ENCODE measurements around the gene HOXD13. TPM values are rescaled to one million over a fixed set of nuclear protein-coding genes. Genes with fewer than 3 reads are reported as not detected.
A peak's percentile ranks its signal among the peaks of the same experiment; 100 is the strongest.

The HOXD13 gene
- total and polyA plus RNA-seq, 2 of the 8 experiments (the other 6 are each of a cell fraction or from before 2014, with no cell fraction given), result not detected

DNA sequence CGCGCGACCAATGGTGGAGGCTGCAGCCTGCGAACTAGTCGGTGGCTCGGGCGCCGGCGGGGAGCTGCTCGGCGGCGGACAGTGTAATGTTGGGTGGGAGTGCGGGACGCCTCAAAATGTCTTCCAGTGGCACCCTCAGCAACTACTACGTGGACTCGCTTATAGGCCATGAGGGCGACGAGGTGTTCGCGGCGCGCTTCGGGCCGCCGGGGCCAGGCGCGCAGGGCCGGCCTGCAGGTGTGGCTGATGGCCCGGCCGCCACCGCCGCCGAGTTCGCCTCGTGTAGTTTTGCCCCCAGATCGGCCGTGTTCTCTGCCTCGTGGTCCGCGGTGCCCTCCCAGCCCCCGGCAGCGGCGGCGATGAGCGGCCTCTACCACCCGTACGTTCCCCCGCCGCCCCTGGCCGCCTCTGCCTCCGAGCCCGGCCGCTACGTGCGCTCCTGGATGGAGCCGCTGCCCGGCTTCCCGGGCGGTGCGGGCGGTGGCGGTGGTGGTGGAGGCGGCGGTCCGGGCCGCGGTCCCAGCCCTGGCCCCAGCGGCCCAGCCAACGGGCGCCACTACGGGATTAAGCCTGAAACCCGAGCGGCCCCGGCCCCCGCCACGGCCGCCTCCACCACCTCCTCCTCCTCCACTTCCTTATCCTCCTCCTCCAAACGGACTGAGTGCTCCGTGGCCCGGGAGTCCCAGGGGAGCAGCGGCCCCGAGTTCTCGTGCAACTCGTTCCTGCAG is 30.3 kb downstream of the HOXD13 start, which contains the start of gene HOXD9:
Gene HOXD9, plus strand, starts transcription at position 37 of the 728 bp plus-strand sequence. Its CDS starts 50 bp downstream, at position 87.
- Histone ChIP-seq H3K14ac (ENCODE audit: insufficient read length) (no peak within 1 kb of the TSS), H3K79me1 (ENCODE audit: low read depth, low read length) (no peaks in the 10 kb centered on the region), H3K9ac (replicated peaks in 1 of 4; ENCODE audit: extremely low read depth in 1 of 4, low read depth in 3 of 4, low read length in 3 of 4) (no peak within 1 kb of the TSS), H2BK120ac (replicated peaks; ENCODE audit: low read depth, low read length) (no peak within 1 kb of the TSS), H2AFZ (ENCODE audit: low read length) (no peak within 1 kb of the TSS), H2BK12ac (ENCODE audit: low read depth, low read length) (no peak within 1 kb of the TSS), H2AK5ac (ENCODE audit: low read depth, low read length) (no peak within 1 kb of the TSS), H3K23ac (ENCODE audit: insufficient read length) (no peak within 1 kb of the TSS), H3K36me3 (ENCODE audit: control insufficient read depth in 2 of 4, insufficient read depth in 4 of 4, low read length in 3 of 4) (peaks cover 0 to 22% (median 0%) of the 10 kb centered on the region in 4 experiments; a peak in 1 of 8 replicates), H3K56ac (replicated peaks; ENCODE audit: insufficient read length, low read depth, low read length) (no peak within 1 kb of the TSS), H2BK5ac (ENCODE audit: low read depth, low read length) (no peak within 1 kb of the TSS), H3K4me3 (ENCODE audit: extremely low read depth in 1 of 4, insufficient read depth in 2 of 4, low read depth in 3 of 4, low read length in 4 of 4) (peak within 1 kb of the TSS; percentile 9 to 49 (median 19); a peak in 6 of 8 replicates), H3K4me2 (ENCODE audit: insufficient read depth in 1 of 2, low read depth in 2 of 2, low read length in 2 of 2) (peak within 1 kb of the TSS; percentile 56 to 84), H3K4ac (replicated peaks; ENCODE audit: insufficient read length, low read depth, low read length) (no peak within 1 kb of the TSS), H3K23me2 (ENCODE audit: low read depth, low read length) (peaks cover 2% of the 10 kb centered on the region; the same call in 1 of the 2 replicates), H3K4me1 (replicated peaks in 1 of 4; ENCODE audit: control insufficient read depth in 3 of 4, insufficient read depth in 4 of 4, low read length in 3 of 4) (peaks cover 0 to 10% (median 5%) of the 10 kb centered on the region in 4 experiments; a peak in 3 of 7 replicates), H4K91ac (replicated peaks; ENCODE audit: insufficient read length, low read length) (no peak within 1 kb of the TSS), H4K5ac (ENCODE audit: insufficient read length, low read depth, low read length) (no peak within 1 kb of the TSS), H3K27ac (ENCODE audit: low read depth, low read length) (no peak within 1 kb of the TSS), H2BK20ac (ENCODE audit: low read length) (no peak within 1 kb of the TSS), H4K8ac (ENCODE audit: extremely low read depth, insufficient read depth, low read length) (peak within 1 kb of the TSS; percentile 63; the same call in 1 of the 2 replicates), H3K79me2 (ENCODE audit: control insufficient read depth in 1 of 2, insufficient read depth in 2 of 2, low read length in 2 of 2) (no peaks in the 10 kb centered on the region), H3K9me3 (ENCODE audit: insufficient read depth in 2 of 2, low read depth in 1 of 2, low read length in 1 of 2) (no peaks in the 10 kb centered on the region; a peak in 1 of 4 replicates), H3K18ac (ENCODE audit: extremely low read depth, low read length) (no peak within 1 kb of the TSS; the same call in none of the 2 replicates), H4K20me1 (replicated peaks in 1 of 2; ENCODE audit: control insufficient read depth in 1 of 2, insufficient read depth in 2 of 2, low read length in 2 of 2) (peaks cover 22 to 37% of the 10 kb centered on the region in 2 experiments), H3K27me3 (replicated peaks in 1 of 4; ENCODE audit: control insufficient read depth in 3 of 4, extremely low read depth in 1 of 4, insufficient read depth in 3 of 4, low read length in 3 of 4) (peaks cover 92 to 100% (median 99%) of the 10 kb centered on the region in 4 experiments), H2BK15ac (ENCODE audit: low read length) (no peak within 1 kb of the TSS)
- FAIRE-seq, result no peak
- ChIA-PET POLR2A (ENCODE audit: partially characterized antibody) (no interaction called here), CTCF (ENCODE audit: partially characterized antibody) (interaction anchor here (0.7 to 4.7 kb wide), 9 partner anchors 7 to 1026 kb away, joined by 3 to 42 read pairs (median 6); partner anchors contain the start of gene HOXD8)
- 2% methylated on average over 37 of the region's 84 CpGs; no CpG with 5 or more reads in 1 of the 2 experiments for WGBS, 2 experiments (ENCODE audit: extremely low coverage in 1 of 2, insufficient coverage in 1 of 2, insufficient read length in 1 of 2, insufficient replicate concordance in 2 of 2, low coverage in 1 of 2, low lambda C conversion rate in 2 of 2, missing lambda C conversion rate in 1 of 2)
- DNase-seq (ENCODE audit: low read depth in 1 of 2, low spot score in 2 of 2), result peak in 1 of 2 experiments; percentile 75
- TF ChIP-seq TCF12 (IDR thresholded peaks at IDR 0.05; ENCODE audit: low read depth, low read length) (no peak), ASH2L (IDR thresholded peaks at IDR 0.05; ENCODE audit: low read length) (peak; percentile 41), YY1 (IDR thresholded peaks at IDR 0.05; ENCODE audit: low read depth, low read length) (no peak), POLR2A (IDR thresholded peaks at IDR 0.05; ENCODE audit: control extremely low read depth in 1 of 2, low read depth in 2 of 2, low read length in 2 of 2) (no peak), KDM5A (IDR thresholded peaks at IDR 0.05; ENCODE audit: low read length) (no peak), JUN (IDR thresholded peaks at IDR 0.05; ENCODE audit: low read depth, low read length) (no peak), RFX5 (IDR thresholded peaks at IDR 0.05; ENCODE audit: borderline replicate concordance, low read depth, low read length) (no peak), EP300 (IDR thresholded peaks at IDR 0.05; ENCODE audit: borderline replicate concordance in 1 of 2, low read depth in 2 of 2, low read length in 2 of 2) (no peak), GABPA (IDR thresholded peaks at IDR 0.05; ENCODE audit: borderline replicate concordance, insufficient read depth, low read length) (no peak; the same call in 1 of the 2 replicates), NANOG (IDR thresholded peaks at IDR 0.05; ENCODE audit: insufficient read depth, low read depth, low read length, poor library complexity, severe bottlenecking) (no peak)

Data from H1 (cell line).